OCI-LY7 (cell line): Measurements from ENCODE around the gene DHPS. TPM values are rescaled to one million over a fixed set of nuclear protein-coding genes. Genes with fewer than 3 reads are reported as not detected.
A peak's percentile ranks its signal among the peaks of the same experiment; 100 is the strongest.

ENCODE experiments used
- BruUV-seq: library from RNA; stranded (reverse); fragments of 400-500 nt; replicated peaks from 2 replicates; lab custom pipeline; 2021; lab: Mats Ljungman, UMichigan
- CTCF ChIA-PET: fragments of 300-600 bp; sonication (Branson Sonifier 250); formaldehyde crosslinking; loops from one replicate; lab custom pipeline; 2022; ENCODE audit warnings: antibody characterized with exemption; ENCODE audit not compliant: unreplicated experiment; lab: Charles Lee
- POLR2A ChIA-PET: fragments of 300-600 bp; sonication (Branson Sonifier 250); formaldehyde crosslinking; loops from one replicate; lab custom pipeline; 2022; ENCODE audit warnings: antibody characterized with exemption; lab: Charles Lee
- DNase-seq: peaks from one replicate; pipeline ENCODE4 v3.0.0-alpha.2; 2015; ENCODE audit warnings: low spot score
- H2AFZ ChIP-seq: fragments of 200-600 bp; sonication (generic), shearing (Covaris generic); 2 replicates; pipeline ENCODE4 v1.6.1; 2014; ENCODE audit warnings: mild to moderate bottlenecking, antibody characterized with exemption, low read length, moderate library complexity
- H3K27ac ChIP-seq: fragments of 200-600 bp; sonication (generic); 2 replicates; pipeline ENCODE4 v1.5.1; 2014; ENCODE audit warnings: mixed run types, low read depth, mild to moderate bottlenecking, moderate library complexity, low read length, inconsistent platforms; ENCODE audit not compliant: poor library complexity, severe bottlenecking
- H3K36me3 ChIP-seq: fragments of 200-600 bp; sonication (generic); 2 replicates; pipeline ENCODE4 v1.6.1; 2014; ENCODE audit warnings: mild to moderate bottlenecking, antibody characterized with exemption, low read length, moderate library complexity, mixed read lengths; ENCODE audit not compliant: insufficient read depth
- H3K4me1 ChIP-seq: fragments of 200-600 bp; sonication (generic); 2 replicates; pipeline ENCODE4 v1.5.1; 2014; ENCODE audit warnings: mild to moderate bottlenecking, low read length; ENCODE audit not compliant: insufficient read depth, poor library complexity, severe bottlenecking
- H3K4me2 ChIP-seq: fragments of 200-600 bp; sonication (generic); 2 replicates; pipeline ENCODE4 v1.6.1; 2014; ENCODE audit warnings: mild to moderate bottlenecking, low read length
- H3K4me3 ChIP-seq: fragments of 200-600 bp; sonication (generic); 2 replicates; pipeline ENCODE4 v1.5.1; 2014; ENCODE audit warnings: mild to moderate bottlenecking, low read depth, low read length; ENCODE audit not compliant: poor library complexity, severe bottlenecking
- H3K79me2 ChIP-seq: fragments of 200-600 bp; sonication (generic); 2 replicates; pipeline ENCODE4 v1.6.1; 2016; ENCODE audit warnings: low read depth, mild to moderate bottlenecking, low read length, moderate library complexity, mixed read lengths; ENCODE audit not compliant: insufficient read depth
- H3K9me2 ChIP-seq: fragments of 200-600 bp; sonication (generic); 2 replicates; pipeline ENCODE4 v1.6.1; 2016; ENCODE audit warnings: mild to moderate bottlenecking, low read length, mixed read lengths; ENCODE audit not compliant: insufficient read depth
- H3K9me3 ChIP-seq: fragments of 200-600 bp; sonication (generic); 2 replicates; pipeline ENCODE4 v1.6.1; 2014; ENCODE audit warnings: mild to moderate bottlenecking, mixed run types, low read length, mixed read lengths
- H4K20me1 ChIP-seq: fragments of 200-600 bp; sonication (generic); 2 replicates; pipeline ENCODE4 v1.6.1; 2014; ENCODE audit warnings: mild to moderate bottlenecking, antibody characterized with exemption, low read length, moderate library complexity, mixed read lengths; ENCODE audit not compliant: insufficient read depth
- CTCF ChIP-seq: fragments of 200-600 bp; sonication (generic); conservative IDR thresholded peaks from 2 replicates; pipeline ENCODE4 v1.5.1; 2014; ENCODE audit warnings: mild to moderate bottlenecking, antibody characterized with exemption, low read length, moderate library complexity, mixed read lengths
- EZH2phosphoT487 ChIP-seq: fragments of 200-600 bp; sonication (generic); IDR thresholded peaks from 2 replicates; pipeline ENCODE4 v1.6.1; 2018; ENCODE audit warnings: low read depth, borderline replicate concordance, mild to moderate bottlenecking, mixed run types, antibody characterized with exemption, low read length, moderate library complexity, mixed read lengths
- intact Hi-C: fragments of 100-400 bp; cut with micrococcal nuclease; formaldehyde crosslinking; loops from one replicate; pipeline ENCODE4 v1.10.0; 2022; ENCODE audit not compliant: unreplicated experiment
- total RNA-seq, 2 experiments: library from RNA; depleted of rRNA in 1 of 2; stranded (reverse); fragments of >200 nt in 1 of 2; shearing (Covaris generic) in 1 of 2; gene quantifications; 2 replicates each; pipeline ENCODE4 v1.2.3, GENCODE V29; 2014 to 2022

DHPS gene
- total RNA-seq, 2 experiments from 2014 or later: 101 to 102 TPM

DNA sequence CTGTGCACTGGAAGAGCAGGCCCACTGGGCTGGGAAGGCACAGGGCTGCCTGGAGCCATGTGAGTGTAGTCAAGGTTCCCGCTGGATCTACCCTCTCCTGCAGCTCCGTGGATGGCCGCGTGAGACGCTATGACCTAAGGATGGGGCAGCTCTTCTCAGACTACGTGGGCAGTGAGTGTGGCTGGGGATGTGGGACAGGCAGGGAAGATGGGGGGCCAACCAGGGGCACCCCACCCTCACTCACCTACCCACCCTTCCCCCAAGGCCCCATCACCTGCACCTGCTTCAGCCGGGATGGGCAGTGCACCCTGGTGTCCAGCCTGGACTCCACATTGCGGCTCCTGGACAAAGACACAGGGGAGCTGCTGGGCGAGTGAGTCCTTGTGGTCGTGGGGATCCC is 8.9 kb downstream of the DHPS start:
- no TSS peak for BruUV-seq
- peaks cover 59% of the 10 kb centered on the region for H3K36me3 ChIP-seq
- ChIA-PET POLR2A (interaction anchor here (0.5 kb wide), 1 partner anchor 125 kb away, joined by 3 read pairs; no protein-coding TSS in a partner anchor), CTCF (interaction anchor here (1.0 kb wide), 1 partner anchor 108 kb away, joined by 4 read pairs; no protein-coding TSS in a partner anchor)
- peaks cover 19% of the 10 kb centered on the region for H3K4me1 ChIP-seq
- no peaks in the 10 kb centered on the region for H4K20me1 ChIP-seq
- peaks cover 20% of the 10 kb centered on the region; the same call in 1 of the 2 replicates for H3K79me2 ChIP-seq
- DNase-seq: no peak
- H3K9me2 ChIP-seq: no peaks in the 10 kb centered on the region
- no peak overlapping the region for H3K27ac ChIP-seq
- intact Hi-C loops: loop anchor here (1.0 to 5.0 kb wide), 3 partner anchors 32 to 795 kb away; no protein-coding TSS in a partner anchor
- H3K4me2 ChIP-seq: no peak overlapping the region
- TF ChIP-seq CTCF (no peak), EZH2phosphoT487 (no peak)
- no peaks in the 10 kb centered on the region for H3K9me3 ChIP-seq
- H2AFZ ChIP-seq: no peak overlapping the region
- no peak overlapping the region for H3K4me3 ChIP-seq

GRCh38 chr19:12670159-12670928 is 11.3 kb downstream of the DHPS start:
- Histone ChIP-seq H3K9me2 (no peaks in the 10 kb centered on the region), H3K9me3 (no peaks in the 10 kb centered on the region), H3K79me2 (peaks cover 27% of the 10 kb centered on the region; the same call in 1 of the 2 replicates), H3K4me2 (peak overlapping the region; percentile 90), H3K4me1 (peaks cover 29% of the 10 kb centered on the region), H3K4me3 (peak overlapping the region; percentile 96), H3K27ac (peak overlapping the region; percentile 64), H2AFZ (no peak overlapping the region; the same call in 1 of the 2 replicates), H4K20me1 (no peaks in the 10 kb centered on the region), H3K36me3 (peaks cover 36% of the 10 kb centered on the region)
- no peak for TF ChIP-seq EZH2phosphoT487
- no peak for TF ChIP-seq CTCF
- CTCF ChIA-PET: no interaction called here
- BruUV-seq: no TSS peak
- POLR2A ChIA-PET: no interaction called here
- no peak for DNase-seq
- intact Hi-C loops: loop anchor here (5.0 kb wide), 1 partner anchor 793 kb away; no protein-coding TSS in a partner anchor
